ENCODE measurements around the gene ACTN1.

ACTN1 gene

GRCh38 chr14:68938271-68939150, 40.6 kb downstream of the ACTN1 start:
- no peak for DNase-seq (ENCODE audit: low read depth)
- H3K4me3 ChIP-seq (ENCODE audit: control insufficient read depth, low read depth, low read length) = no peak overlapping the region
- TF ChIP-seq, protein P1, sequence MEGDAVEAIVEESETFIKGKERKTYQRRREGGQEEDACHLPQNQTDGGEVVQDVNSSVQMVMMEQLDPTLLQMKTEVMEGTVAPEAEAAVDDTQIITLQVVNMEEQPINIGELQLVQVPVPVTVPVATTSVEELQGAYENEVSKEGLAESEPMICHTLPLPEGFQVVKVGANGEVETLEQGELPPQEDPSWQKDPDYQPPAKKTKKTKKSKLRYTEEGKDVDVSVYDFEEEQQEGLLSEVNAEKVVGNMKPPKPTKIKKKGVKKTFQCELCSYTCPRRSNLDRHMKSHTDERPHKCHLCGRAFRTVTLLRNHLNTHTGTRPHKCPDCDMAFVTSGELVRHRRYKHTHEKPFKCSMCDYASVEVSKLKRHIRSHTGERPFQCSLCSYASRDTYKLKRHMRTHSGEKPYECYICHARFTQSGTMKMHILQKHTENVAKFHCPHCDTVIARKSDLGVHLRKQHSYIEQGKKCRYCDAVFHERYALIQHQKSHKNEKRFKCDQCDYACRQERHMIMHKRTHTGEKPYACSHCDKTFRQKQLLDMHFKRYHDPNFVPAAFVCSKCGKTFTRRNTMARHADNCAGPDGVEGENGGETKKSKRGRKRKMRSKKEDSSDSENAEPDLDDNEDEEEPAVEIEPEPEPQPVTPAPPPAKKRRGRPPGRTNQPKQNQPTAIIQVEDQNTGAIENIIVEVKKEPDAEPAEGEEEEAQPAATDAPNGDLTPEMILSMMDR (conservative IDR thresholded peaks at IDR 0.05; ENCODE audit: control insufficient read depth, insufficient read depth, low read depth, low read length) = no peak

- TF ChIP-seq, protein P1 (conservative IDR thresholded peaks at IDR 0.05; ENCODE audit: control insufficient read depth, insufficient read depth, low read depth, low read length) = peak; percentile 39
- DNase-seq (ENCODE audit: low read depth) = peak; percentile 42
- no peak overlapping the region for H3K4me3 ChIP-seq (ENCODE audit: control insufficient read depth, low read depth, low read length)
These were observed 41.4 kb downstream of the ACTN1 start for GRCh38 chr14:68937471-68938270.

DNA sequence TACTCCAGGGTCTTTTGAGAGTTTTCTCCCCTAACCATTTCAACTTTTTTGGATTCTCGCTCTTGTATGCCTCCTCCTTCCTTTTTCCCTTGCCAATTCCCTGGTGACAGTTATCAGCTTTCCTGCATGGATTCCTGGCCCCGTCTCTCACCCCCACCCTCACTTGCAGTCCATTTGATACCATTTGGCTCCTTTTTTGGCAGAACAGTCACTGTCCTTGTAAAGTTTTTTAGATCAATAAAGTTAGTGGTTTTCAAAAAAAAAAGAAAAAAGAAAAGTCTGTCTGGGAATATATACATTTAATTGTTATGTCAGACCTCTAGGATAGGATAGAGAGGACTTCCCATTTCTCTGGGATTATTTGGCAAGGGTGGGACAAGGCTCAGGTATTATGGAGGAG, 42.1 kb downstream of the ACTN1 start:
- H3K4me3 ChIP-seq (ENCODE audit: control insufficient read depth, low read depth, low read length) = no peak overlapping the region

GRCh38 chr14:68936476-68936875, 42.6 kb downstream of the ACTN1 start:
- TF ChIP-seq, protein P1 (conservative IDR thresholded peaks at IDR 0.05; ENCODE audit: control insufficient read depth, insufficient read depth, low read depth, low read length) = no peak
- no peak for DNase-seq (ENCODE audit: low read depth)
- no peak overlapping the region for H3K4me3 ChIP-seq (ENCODE audit: control insufficient read depth, low read depth, low read length)

More for the DNA sequence above, 42.1 kb downstream of the ACTN1 start:
- TF ChIP-seq, protein P1 (conservative IDR thresholded peaks at IDR 0.05; ENCODE audit: control insufficient read depth, insufficient read depth, low read depth, low read length) = no peak
- no peak for DNase-seq (ENCODE audit: low read depth)

- H3K4me3 ChIP-seq (ENCODE audit: control insufficient read depth, low read depth, low read length) = no peak overlapping the region
- DNase-seq (ENCODE audit: low read depth) = peak; percentile 40
- TF ChIP-seq, protein P1 (conservative IDR thresholded peaks at IDR 0.05; ENCODE audit: control insufficient read depth, insufficient read depth, low read depth, low read length) = no peak
These were observed 43.3 kb downstream of the ACTN1 start for GRCh38 chr14:68935761-68936214.

DNA sequence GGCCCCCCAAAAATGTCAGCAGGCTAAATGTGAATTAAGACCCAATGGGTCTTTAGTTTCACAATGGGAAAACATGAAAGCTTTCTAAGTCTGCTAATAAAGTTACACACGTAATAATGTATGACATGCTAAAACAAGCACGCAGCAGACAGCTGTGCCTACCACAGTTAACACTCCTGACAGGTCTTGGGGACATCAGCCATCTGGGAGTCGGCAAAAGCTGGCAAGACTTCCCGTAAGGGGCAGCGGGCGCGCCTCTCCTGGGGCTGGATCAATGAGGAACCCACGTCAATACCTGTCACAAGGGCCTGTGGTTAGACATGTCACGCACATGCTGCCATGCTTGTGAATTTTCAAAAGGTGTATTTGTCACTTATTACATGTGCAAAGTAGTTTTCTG, 45.0 kb downstream of the ACTN1 start:
- TF ChIP-seq, protein P1 (conservative IDR thresholded peaks at IDR 0.05; ENCODE audit: control insufficient read depth, insufficient read depth, low read depth, low read length) = no peak
- H3K4me3 ChIP-seq (ENCODE audit: control insufficient read depth, low read depth, low read length) = no peak overlapping the region
- DNase-seq (ENCODE audit: low read depth) = no peak

All from fibroblast of mammary gland (primary cell).